ENCODE measurements around the gene IP6K3.

IP6K3 gene

GRCh38 chr6:33720998-33721397 lies 25.7 kb downstream of the IP6K3 start:
- DNase-seq, result no peak

GRCh38 chr6:33719326-33719987 lies 27.2 kb downstream of the IP6K3 start:
- DNase-seq, result no peak

GRCh38 chr6:33718713-33719112 lies 28.0 kb downstream of the IP6K3 start:
- no peak for DNase-seq

- DNase-seq, result no peak
These were observed 28.7 kb downstream of the IP6K3 start for GRCh38 chr6:33717934-33718455.

GRCh38 chr6:33716890-33717632 lies 29.6 kb downstream of the IP6K3 start:
- DNase-seq, result no peak

GRCh38 chr6:33716379-33716778 lies 30.3 kb downstream of the IP6K3 start:
- no peak for DNase-seq

GRCh38 chr6:33714385-33715040 lies 32.2 kb downstream of the IP6K3 start:
- DNase-seq, result no peak

GRCh38 chr6:33713786-33714185 lies 32.9 kb downstream of the IP6K3 start:
- DNase-seq, result no peak

GRCh38 chr6:33712914-33713313 lies 33.8 kb downstream of the IP6K3 start:
- DNase-seq, result no peak

GRCh38 chr6:33711140-33712129 lies 35.3 kb downstream of the IP6K3 start, which contains the start of gene UQCC2:
Gene UQCC2 (minus strand): TSS chr6:33711700. CDS start chr6:33711686, 14 bp downstream.
- peak; percentile 99 for DNase-seq

GRCh38 chr6:33710296-33711121 lies 36.2 kb downstream of the IP6K3 start:
- DNase-seq, result no peak

GRCh38 chr6:33709605-33710295 lies 37.0 kb downstream of the IP6K3 start:
- DNase-seq, result no peak

GRCh38 chr6:33708516-33709204 lies 38.0 kb downstream of the IP6K3 start:
- DNase-seq, result no peak

GRCh38 chr6:33707771-33708170 lies 38.9 kb downstream of the IP6K3 start:
- DNase-seq, result no peak

GRCh38 chr6:33705955-33706725 lies 40.6 kb downstream of the IP6K3 start:
- no peak for DNase-seq

- DNase-seq, result no peak
These were observed 41.3 kb downstream of the IP6K3 start for GRCh38 chr6:33705268-33705885.

- no peak for DNase-seq
These were observed 42.3 kb downstream of the IP6K3 start for GRCh38 chr6:33704215-33705066.

Measured in retina (tissue), 1 donor.